Testis (tissue), 3 donors: ENCODE results near the gene DNMBP. TPM values are rescaled to one million over a fixed set of nuclear protein-coding genes. Genes with fewer than 3 reads are reported as not detected.
"Not testable (repeated sequence)": the region's sequence is repeated elsewhere in the genome, so short reads cannot be mapped to it uniquely, and the experiment has no call there.

ENCODE experiments used
- DNase-seq: peaks from one replicate; pipeline ENCODE4 v3.0.0-alpha.2; 2019
- H3K27ac ChIP-seq, 2 donors: fragments of 200-600 bp; sonication (generic); one replicate each; pipeline ENCODE4 v1.5.1; 2019
- H3K27me3 ChIP-seq: fragments of 200-600 bp; sonication (generic); one replicate; pipeline ENCODE4 v1.5.1; 2019
- H3K36me3 ChIP-seq: fragments of 200-600 bp; sonication (generic); one replicate; pipeline ENCODE4 v1.5.1; 2017; ENCODE audit warnings: low read depth; ENCODE audit errors: missing control alignments
- H3K4me1 ChIP-seq: fragments of 200-600 bp; sonication (generic); one replicate; pipeline ENCODE4 v1.5.1; 2019
- H3K4me3 ChIP-seq, 2 donors: fragments of 200-600 bp; sonication (generic); one replicate each; pipeline ENCODE4 v1.5.1; 2017 to 2019
- H3K9me3 ChIP-seq: fragments of 200-600 bp; sonication (generic); one replicate; pipeline ENCODE4 v1.5.1; 2017
- POLR2A ChIP-seq: fragments of 450-650 bp; IDR thresholded peaks from one replicate; pipeline ENCODE4 v1.6.1; 2017; ENCODE audit warnings: antibody characterized with exemption, mild to moderate bottlenecking, moderate library complexity
- WGBS, 2 donors: methylation state at CpG; one replicate each; pipeline ENCODE4 v1.1.5; 2018; 5-methylcytosine and 5-hydroxymethylcytosine counted together
- intact Hi-C: fragments of 100-400 bp; cut with DNase I; formaldehyde crosslinking; loops from one replicate; pipeline ENCODE4 v1.15.1; 2023; ENCODE audit warnings: low total_unique reads
- polyA plus RNA-seq: library from polyadenylated mRNA; stranded (reverse); fragments of 350-450 nt; fragmentation: Illumina TruSeq; extraction: RNeasy Lipid Tissue Mini Kit (QIAGEN cat#74804); gene quantifications from one replicate; pipeline ENCODE4 v1.2.3, GENCODE V29; 2014; ENCODE audit warnings: low read depth, low replicate concordance; ENCODE audit not compliant: insufficient read depth
- total RNA-seq, 2 donors: library from RNA; depleted of rRNA; stranded (reverse); fragments of >200 nt; gene quantifications; one replicate each; pipeline ENCODE4 v1.2.3, GENCODE V29; 2016
- TF ChIP-seq, protein P1 (sequence below), 3 experiments: fragments of 450-650 bp in 2 of 3; fragments of 200-600 bp in 1 of 3; sonication (generic) in 1 of 3; IDR thresholded peaks; one replicate each; pipeline ENCODE4 v1.5.1; 2016 to 2019; ENCODE audit warnings: antibody characterized with exemption in 3 of 3, mild to moderate bottlenecking in 2 of 3, moderate library complexity in 1 of 3

DNMBP gene
- total and polyA plus RNA-seq, 3 donors from 2014 or later: 20.8 to 36.0 (median 33.4) TPM

- no peak overlapping the region for H3K4me3 ChIP-seq
- H3K27me3 ChIP-seq: no peaks in the 10 kb centered on the region
- H3K4me1 ChIP-seq: peaks cover 18% of the 10 kb centered on the region
- intact Hi-C loops: no loop called here
- H3K27ac ChIP-seq: no peak overlapping the region
- TF ChIP-seq, protein P1, sequence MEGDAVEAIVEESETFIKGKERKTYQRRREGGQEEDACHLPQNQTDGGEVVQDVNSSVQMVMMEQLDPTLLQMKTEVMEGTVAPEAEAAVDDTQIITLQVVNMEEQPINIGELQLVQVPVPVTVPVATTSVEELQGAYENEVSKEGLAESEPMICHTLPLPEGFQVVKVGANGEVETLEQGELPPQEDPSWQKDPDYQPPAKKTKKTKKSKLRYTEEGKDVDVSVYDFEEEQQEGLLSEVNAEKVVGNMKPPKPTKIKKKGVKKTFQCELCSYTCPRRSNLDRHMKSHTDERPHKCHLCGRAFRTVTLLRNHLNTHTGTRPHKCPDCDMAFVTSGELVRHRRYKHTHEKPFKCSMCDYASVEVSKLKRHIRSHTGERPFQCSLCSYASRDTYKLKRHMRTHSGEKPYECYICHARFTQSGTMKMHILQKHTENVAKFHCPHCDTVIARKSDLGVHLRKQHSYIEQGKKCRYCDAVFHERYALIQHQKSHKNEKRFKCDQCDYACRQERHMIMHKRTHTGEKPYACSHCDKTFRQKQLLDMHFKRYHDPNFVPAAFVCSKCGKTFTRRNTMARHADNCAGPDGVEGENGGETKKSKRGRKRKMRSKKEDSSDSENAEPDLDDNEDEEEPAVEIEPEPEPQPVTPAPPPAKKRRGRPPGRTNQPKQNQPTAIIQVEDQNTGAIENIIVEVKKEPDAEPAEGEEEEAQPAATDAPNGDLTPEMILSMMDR (IDR thresholded peaks at IDR 0.05): no peak
- TF ChIP-seq POLR2A: no peak
- DNase-seq: no peak
- WGBS, 2 donors: 77 to 84% methylated on average over 2 of the region's 2 CpGs
- H3K9me3 ChIP-seq: no peaks in the 10 kb centered on the region
- no peaks in the 10 kb centered on the region for H3K36me3 ChIP-seq
Observed at GRCh38 chr10:99973190-99973589, 36.6 kb downstream of the DNMBP start.

DNA sequence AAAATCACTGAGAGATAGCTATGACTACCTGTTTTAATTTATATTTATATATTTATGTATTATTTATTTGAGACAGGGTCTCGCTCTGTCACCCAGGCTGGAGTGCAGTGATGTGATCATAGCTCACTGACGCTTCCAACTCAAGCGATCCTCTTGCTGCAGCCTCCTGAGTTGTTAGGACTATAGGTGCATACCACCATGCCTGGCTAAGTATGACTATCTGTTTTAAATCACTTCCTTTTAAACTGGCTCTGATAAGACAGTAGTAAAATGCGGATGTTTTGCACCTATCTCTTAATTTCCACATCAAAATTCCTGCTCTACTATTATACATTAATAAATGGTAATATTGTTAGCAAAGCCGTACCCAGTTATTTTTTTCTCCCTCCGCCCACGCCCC lies 41.8 kb downstream of the DNMBP start:
- DNase-seq: no peak
- intact Hi-C loops: no loop called here
- no peaks in the 10 kb centered on the region for H3K9me3 ChIP-seq
- no peaks in the 10 kb centered on the region for H3K36me3 ChIP-seq
- 93 to 98% methylated on average over 7 of the region's 7 CpGs for WGBS, 2 donors
- TF ChIP-seq, protein P1 (IDR thresholded peaks at IDR 0.05): no peak
- TF ChIP-seq POLR2A: no peak
- H3K4me3 ChIP-seq: no peak overlapping the region
- H3K27me3 ChIP-seq: no peaks in the 10 kb centered on the region
- H3K4me1 ChIP-seq: no peaks in the 10 kb centered on the region
- H3K27ac ChIP-seq: no peak overlapping the region

GRCh38 chr10:99966306-99966705 lies 43.4 kb downstream of the DNMBP start:
- Histone ChIP-seq H3K4me3 (no peak overlapping the region), H3K27me3 (no peaks in the 10 kb centered on the region), H3K36me3 (no peaks in the 10 kb centered on the region), H3K9me3 (no peaks in the 10 kb centered on the region), H3K4me1 (no peaks in the 10 kb centered on the region), H3K27ac (peak overlapping the region in 1 of 2 donors; percentile 64)
- WGBS, 2 donors: 52 to 53% methylated on average over 3 of the region's 3 CpGs
- no peak for TF ChIP-seq POLR2A
- TF ChIP-seq, protein P1 (IDR thresholded peaks at IDR 0.05): no peak
- DNase-seq: no peak
- intact Hi-C loops: no loop called here

DNA sequence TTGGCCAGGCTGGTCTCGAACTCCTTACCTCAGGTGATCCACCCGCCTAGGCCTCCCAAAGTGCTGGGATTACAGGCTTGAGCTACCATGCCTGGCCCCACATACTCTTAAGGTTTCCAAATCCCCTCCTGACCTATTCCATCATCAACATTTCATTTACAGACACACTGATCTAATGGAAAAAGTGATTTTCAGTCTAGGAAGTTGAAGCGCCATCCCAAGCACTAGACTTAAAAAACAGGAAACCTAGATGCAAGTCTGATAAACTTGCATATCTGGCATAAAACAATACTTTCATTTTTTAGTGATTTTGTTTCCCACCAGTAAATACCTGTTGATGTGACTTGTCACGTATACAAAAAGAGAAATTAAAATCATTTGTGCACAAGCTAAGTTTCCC lies 44.0 kb downstream of the DNMBP start:
- no peaks in the 10 kb centered on the region for H3K36me3 ChIP-seq
- no peak overlapping the region for H3K4me3 ChIP-seq
- H3K27ac ChIP-seq: no peak overlapping the region
- intact Hi-C loops: no loop called here
- no peaks in the 10 kb centered on the region for H3K4me1 ChIP-seq
- no peaks in the 10 kb centered on the region for H3K27me3 ChIP-seq
- WGBS, 2 donors: 91 to 92% methylated on average over 4 of the region's 4 CpGs
- no peaks in the 10 kb centered on the region for H3K9me3 ChIP-seq
- no peak for TF ChIP-seq POLR2A
- TF ChIP-seq, protein P1 (IDR thresholded peaks at IDR 0.05): no peak
- no peak for DNase-seq

DNA sequence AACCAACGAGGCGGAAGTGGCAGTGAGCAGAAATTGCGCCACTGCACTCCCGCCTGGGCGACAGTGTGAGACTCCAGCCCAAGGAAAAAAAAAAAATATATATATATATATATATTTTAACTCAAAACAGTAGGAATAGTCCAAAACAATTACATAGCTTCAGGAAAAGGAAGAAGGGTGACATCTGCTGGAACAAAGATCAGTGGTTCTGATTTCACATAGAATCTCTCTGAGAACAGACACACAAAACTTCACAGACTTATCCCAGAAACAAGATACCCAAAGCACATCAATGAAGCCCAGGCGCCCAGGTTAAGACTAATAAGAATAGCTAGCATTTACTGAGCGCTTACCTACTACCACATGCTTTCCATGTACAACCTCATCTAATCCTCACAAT lies 45.0 kb downstream of the DNMBP start:
- Histone ChIP-seq H3K4me1 (no peaks in the 10 kb centered on the region), H3K27me3 (no peaks in the 10 kb centered on the region), H3K9me3 (no peaks in the 10 kb centered on the region), H3K4me3 (no peak overlapping the region), H3K36me3 (no peaks in the 10 kb centered on the region), H3K27ac (no peak overlapping the region)
- intact Hi-C loops: no loop called here
- DNase-seq: no peak
- WGBS, 2 donors: 92 to 93% methylated on average over 7 of the region's 7 CpGs
- TF ChIP-seq POLR2A: no peak
- TF ChIP-seq, protein P1 (IDR thresholded peaks at IDR 0.05): no peak

DNA sequence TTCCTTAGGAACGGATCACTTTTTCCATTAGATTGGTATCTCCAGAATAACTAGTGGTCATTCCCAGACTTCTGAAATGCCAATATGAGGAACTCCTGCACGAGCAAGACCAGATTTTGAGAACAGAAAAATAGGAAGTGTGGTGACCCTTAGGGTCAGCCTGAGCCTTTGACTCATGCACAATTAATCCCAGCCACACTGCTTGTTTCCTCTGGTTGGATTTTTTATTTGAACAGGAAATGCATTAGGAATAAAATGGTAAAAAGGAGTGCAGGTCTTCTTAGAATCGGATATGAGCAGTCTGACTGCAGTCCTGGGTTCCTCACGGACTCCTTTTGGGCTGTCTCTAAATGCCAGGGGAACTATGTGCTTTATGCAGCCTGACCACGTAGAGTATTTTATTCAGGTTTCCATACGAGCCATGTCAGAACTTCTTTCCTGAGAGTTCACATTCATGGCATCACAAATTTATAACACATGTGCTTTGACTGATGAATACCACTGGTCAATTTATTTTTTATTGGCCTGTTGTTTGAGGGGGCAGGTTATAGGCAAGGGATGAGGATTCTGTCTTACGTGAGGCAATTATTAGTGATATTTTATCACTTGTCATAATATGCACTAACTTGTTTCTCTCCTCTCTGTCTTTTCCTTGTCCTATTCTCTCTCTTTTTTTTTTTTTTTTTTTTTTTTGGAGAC lies 46.1 kb downstream of the DNMBP start:
- H3K27ac ChIP-seq, DNase-seq, intact Hi-C loops: not testable (repeated sequence)

More for the DNA sequence above, 46.1 kb downstream of the DNMBP start:
- 50 to 53% methylated on average over 3 to 5 of the region's 7 CpGs for whole genome bisulfite sequencing, 2 donors
- H3K27me3 ChIP-seq, H3K4me1 ChIP-seq, H3K9me3 ChIP-seq, H3K36me3 ChIP-seq, H3K4me3 ChIP-seq: not testable (repeated sequence)
